HUDEP-2 (cell line): ENCODE data around the gene ZBTB16.

Experiments used
- DNase-seq, 76 experiments: peaks; one replicate each; lab custom pipeline; 2025; ENCODE audit not compliant: unreplicated experiment in 76 of 76; lab: John Stamatoyannopoulos, UW

ZBTB16 gene

GRCh38 chr11:114195981-114196731 is 136.6 kb downstream of the ZBTB16 start:
- DNase-seq: peak in 14 of 76 experiments; percentile 6 to 34 (median 18)

GRCh38 chr11:114196997-114197703 is 137.6 kb downstream of the ZBTB16 start:
- DNase-seq: no peak

GRCh38 chr11:114197799-114198500 is 138.4 kb downstream of the ZBTB16 start:
- DNase-seq: peak in 26 of 76 experiments; percentile 5 to 64 (median 28)

- no peak for DNase-seq
Measured at GRCh38 chr11:114199051-114199450, 139.5 kb downstream of the ZBTB16 start.

GRCh38 chr11:114200351-114201133 is 141.0 kb downstream of the ZBTB16 start:
- DNase-seq: no peak

- no peak for DNase-seq
Measured at GRCh38 chr11:114201219-114201618, 141.7 kb downstream of the ZBTB16 start.

GRCh38 chr11:114202011-114202609 is 142.6 kb downstream of the ZBTB16 start:
- DNase-seq: no peak

- no peak for DNase-seq
Measured at GRCh38 chr11:114207096-114207495, 147.6 kb downstream of the ZBTB16 start.

- no peak for DNase-seq
Measured at GRCh38 chr11:114208377-114208776, 148.9 kb downstream of the ZBTB16 start.

GRCh38 chr11:114209343-114209742 is 149.8 kb downstream of the ZBTB16 start:
- no peak for DNase-seq

- no peak for DNase-seq
Measured at GRCh38 chr11:114209904-114210303, 150.4 kb downstream of the ZBTB16 start.

GRCh38 chr11:114211444-114212121 is 152.1 kb downstream of the ZBTB16 start:
- DNase-seq: no peak

- no peak for DNase-seq
Measured at GRCh38 chr11:114213622-114214021, 154.1 kb downstream of the ZBTB16 start.

- peak in 22 of 76 experiments; percentile 5 to 75 (median 46) for DNase-seq
Measured at GRCh38 chr11:114215428-114215827, 155.9 kb downstream of the ZBTB16 start.

- peak in 75 of 76 experiments; percentile 35 to 97 (median 88) for DNase-seq
Measured at GRCh38 chr11:114215871-114216795, 156.6 kb downstream of the ZBTB16 start.

- DNase-seq: peak in 6 of 76 experiments; percentile 10 to 66 (median 33)
Measured at GRCh38 chr11:114216796-114217180, 157.3 kb downstream of the ZBTB16 start.

GRCh38 chr11:114218508-114218907 is 159.0 kb downstream of the ZBTB16 start:
- DNase-seq: no peak

GRCh38 chr11:114219559-114220349 is 160.2 kb downstream of the ZBTB16 start:
- peak in 17 of 76 experiments; percentile 4 to 43 (median 21) for DNase-seq
